HG03520 (cell line): ENCODE results near the gene DNAJB14.

Experiments used
- ATAC-seq: cut with Tn5 transposase; IDR thresholded peaks from one replicate; pipeline ENCODE4 v1.9.1; 2021; ENCODE audit warnings: mild to moderate bottlenecking, moderate library complexity; ENCODE audit not compliant: unreplicated experiment

DNAJB14 gene

GRCh38 chr4:99872570-99872969, 73.8 kb downstream of the DNAJB14 start:
- ATAC-seq = no peak

- ATAC-seq = no peak
Measured at GRCh38 chr4:99868126-99868596, 78.3 kb downstream of the DNAJB14 start.

GRCh38 chr4:99863804-99864203, 82.6 kb downstream of the DNAJB14 start:
- ATAC-seq = no peak

- peak; percentile 49 for ATAC-seq
Measured at GRCh38 chr4:99861120-99861905, 85.1 kb downstream of the DNAJB14 start.

DNA sequence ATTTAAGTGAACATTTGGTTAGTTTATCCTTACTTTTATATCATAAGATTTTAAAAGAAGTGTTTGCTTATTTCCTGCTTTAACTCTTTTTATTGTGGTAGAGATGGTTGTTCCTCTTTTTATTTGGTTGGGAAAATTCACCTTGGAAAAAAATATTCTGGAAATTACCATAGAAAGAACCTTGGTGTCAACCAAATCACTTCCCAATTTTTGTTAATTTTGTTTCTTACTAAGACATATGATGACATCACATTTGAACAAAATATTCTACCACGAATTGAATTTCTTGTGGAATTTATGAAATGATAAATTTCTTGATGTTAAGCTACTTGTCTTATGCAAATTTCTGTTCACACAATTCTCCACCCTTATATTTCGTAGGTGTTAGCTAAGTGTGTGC, 85.9 kb downstream of the DNAJB14 start:
- ATAC-seq = no peak

GRCh38 chr4:99859618-99860017, 86.8 kb downstream of the DNAJB14 start:
- no peak for ATAC-seq

DNA sequence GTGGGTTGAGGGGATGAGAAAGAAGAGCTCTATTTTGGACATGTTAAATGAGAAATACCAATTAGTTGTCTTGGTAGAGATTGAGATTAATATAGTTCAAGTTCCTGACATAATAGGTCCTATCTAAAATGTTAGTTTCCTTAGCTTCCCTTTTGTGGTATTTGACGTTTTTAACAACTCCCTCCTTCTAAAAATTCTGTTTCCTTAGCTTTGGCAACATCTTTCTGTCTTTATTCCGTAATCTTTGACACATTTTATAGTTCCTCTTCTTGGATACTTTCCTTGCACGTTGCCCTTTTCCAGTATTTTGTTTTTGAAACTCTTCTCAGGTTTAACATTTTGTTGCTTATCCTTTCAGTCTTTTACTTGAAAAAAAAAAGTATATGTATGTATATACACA, 89.1 kb downstream of the DNAJB14 start:
- no peak for ATAC-seq

- ATAC-seq = peak; percentile 3
Measured at GRCh38 chr4:99856166-99856565, 90.3 kb downstream of the DNAJB14 start.

GRCh38 chr4:99855678-99856077, 90.7 kb downstream of the DNAJB14 start:
- peak; percentile 38 for ATAC-seq

DNA sequence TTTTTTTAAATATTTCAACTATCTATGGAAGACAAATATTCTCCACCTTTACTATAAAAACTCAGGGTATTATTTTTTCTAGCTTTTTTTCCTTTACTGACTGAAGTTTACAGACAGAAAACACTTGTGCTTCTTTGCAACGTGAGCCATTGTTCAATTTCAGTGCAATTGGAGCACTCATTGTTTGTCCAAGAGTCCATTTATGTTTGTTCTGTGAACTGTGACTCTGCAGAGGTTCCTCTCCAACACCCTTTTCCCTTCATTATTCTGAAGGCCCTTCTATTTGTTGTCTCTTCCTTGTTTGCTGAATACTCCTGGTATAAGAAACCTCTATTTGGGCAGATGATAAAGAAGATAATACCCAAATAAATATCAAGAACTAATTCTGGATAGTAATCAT, 92.4 kb downstream of the DNAJB14 start:
- no peak for ATAC-seq

- ATAC-seq = no peak
Measured at GRCh38 chr4:99853190-99853589, 93.2 kb downstream of the DNAJB14 start.

DNA sequence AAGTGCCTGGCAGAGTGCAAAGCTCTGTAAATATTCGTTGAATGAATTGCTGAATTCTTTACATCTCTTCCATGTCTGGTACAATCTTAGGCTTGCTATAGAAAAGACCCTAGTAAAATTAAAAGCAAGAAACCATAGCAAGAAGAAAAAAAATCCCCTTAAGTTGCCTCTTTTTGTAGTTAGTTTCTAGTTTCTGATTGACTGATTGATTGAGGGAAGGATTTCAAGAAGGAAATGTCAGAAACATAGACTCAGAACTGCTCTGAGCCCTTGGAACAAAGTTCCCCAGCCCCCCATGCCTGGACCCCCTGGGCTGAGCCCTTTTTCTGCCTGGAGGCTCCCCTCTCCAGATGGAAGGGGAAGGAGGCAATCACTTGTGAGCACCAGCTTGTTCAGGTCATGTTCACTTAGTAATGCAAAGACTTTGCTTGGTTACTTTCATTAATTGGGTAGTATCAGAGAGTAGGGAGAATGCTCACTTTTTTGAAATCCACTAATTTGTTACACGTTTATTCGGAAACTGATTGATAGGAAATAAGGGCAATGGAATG, 94.1 kb downstream of the DNAJB14 start:
- no peak for ATAC-seq

DNA sequence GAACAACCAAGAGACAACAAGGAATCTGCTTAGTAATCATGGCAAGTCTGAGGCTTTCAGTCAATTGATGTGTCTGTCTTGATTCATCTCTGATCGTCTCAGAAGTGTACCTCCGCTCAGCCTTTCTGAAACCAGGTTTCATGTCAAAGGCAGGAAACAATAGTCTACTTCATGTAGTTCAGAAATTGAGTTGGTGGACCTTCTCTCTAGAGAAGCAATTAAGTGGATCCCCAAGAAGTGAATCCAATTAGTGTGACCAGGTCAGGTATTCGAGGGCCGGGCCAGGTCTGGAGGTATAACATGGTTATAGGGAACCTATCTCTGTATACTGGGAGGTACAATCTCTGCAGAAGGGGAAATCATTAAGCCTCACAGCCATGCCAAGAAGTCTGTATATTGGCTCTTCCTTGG, 97.8 kb downstream of the DNAJB14 start:
- ATAC-seq = peak; percentile 38

DNA sequence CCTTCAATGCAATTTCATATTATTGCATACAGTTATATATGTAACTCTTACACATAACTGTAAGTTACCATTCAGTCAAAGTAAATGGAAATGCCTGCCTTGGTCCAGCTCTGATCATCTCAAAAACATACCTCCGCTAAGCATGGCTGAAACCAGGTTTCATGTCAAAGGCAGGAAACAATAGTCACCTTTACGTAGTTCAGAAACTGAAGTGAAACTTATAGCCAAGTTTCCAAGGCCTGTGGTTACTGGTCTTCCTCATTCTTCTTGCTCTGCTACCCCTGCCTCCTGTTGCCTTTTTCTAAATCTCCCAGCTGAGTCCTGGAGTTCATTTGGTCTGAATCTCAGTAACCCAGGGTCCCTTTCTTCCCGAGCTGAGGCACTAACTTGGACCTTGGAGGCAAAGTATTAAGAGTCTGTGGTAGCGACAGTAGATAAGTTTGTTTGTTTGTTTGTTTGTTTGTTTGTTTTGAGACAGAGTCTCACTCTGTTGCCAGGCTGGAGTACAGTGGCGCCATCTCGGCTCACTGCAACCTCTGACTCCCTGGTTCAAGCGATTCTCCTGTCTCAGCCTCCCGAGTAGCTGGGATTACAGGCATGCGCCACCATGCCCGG, 98.9 kb downstream of the DNAJB14 start:
- ATAC-seq = peak; percentile 52

- ATAC-seq = no peak
Measured at GRCh38 chr4:99846891-99847290, 99.5 kb downstream of the DNAJB14 start.
